ENCODE results near the gene MYO1A. TPM values are rescaled to one million over a fixed set of nuclear protein-coding genes. Genes with fewer than 3 reads are reported as not detected.
"Not testable (repeated sequence)": the region's sequence is repeated elsewhere in the genome, so short reads cannot be mapped to it uniquely, and the experiment has no call there.

The MYO1A gene
- total and polyA plus RNA-seq, 2 donors from 2014 or later: 0.25 to 0.77 TPM

DNA sequence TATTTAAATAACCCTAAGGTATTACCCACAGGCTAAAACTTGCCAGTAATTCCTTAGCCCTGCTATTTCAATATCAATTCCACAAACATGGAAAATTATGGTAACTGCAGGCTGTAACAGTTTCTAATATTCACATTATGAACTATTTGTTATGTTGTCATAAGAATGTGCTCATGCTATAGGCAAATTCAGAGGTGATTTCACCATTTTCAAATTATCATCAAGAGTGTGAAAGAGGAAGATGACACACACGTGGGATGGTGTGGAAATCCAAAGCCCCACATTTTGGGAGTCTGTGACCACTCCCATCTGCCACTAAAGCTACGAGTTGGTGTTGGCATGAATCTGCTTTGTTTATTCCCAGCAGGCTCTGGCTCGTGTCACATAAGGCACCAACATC is 5.9 kb upstream of the MYO1A start:
- Histone ChIP-seq H3K27me3 (ENCODE audit: control insufficient read depth, insufficient read depth, low read length) (no peaks in the 10 kb centered on the region), H3K9ac (ENCODE audit: low read length in 3 of 3) (no peak overlapping the region), H3K9me3 (ENCODE audit: control insufficient read depth in 2 of 3, insufficient read depth in 1 of 3, low read length in 3 of 3) (no peaks in the 10 kb centered on the region), H3K36me3 (ENCODE audit: control insufficient read depth in 2 of 3, insufficient read depth in 3 of 3, low read length in 3 of 3) (peaks cover 0 to 8% (median 0%) of the 10 kb centered on the region in 3 donors), H3K4me3 (ENCODE audit: low read length in 3 of 3) (no peak overlapping the region), H3K27ac (ENCODE audit: low read depth in 2 of 2, low read length in 2 of 2) (no peak overlapping the region), H3K4me1 (ENCODE audit: control insufficient read depth in 2 of 3, insufficient read depth in 2 of 3, low read depth in 1 of 3, low read length in 3 of 3) (no peaks in the 10 kb centered on the region)
- FAIRE-seq: no peak
- TF ChIP-seq CTCF (IDR thresholded peaks at IDR 0.05; ENCODE audit: borderline replicate concordance, extremely low read depth, insufficient read depth): no peak
- no peak for DNase-seq
- intact Hi-C loops (cut with DNase I): no loop called here

DNA sequence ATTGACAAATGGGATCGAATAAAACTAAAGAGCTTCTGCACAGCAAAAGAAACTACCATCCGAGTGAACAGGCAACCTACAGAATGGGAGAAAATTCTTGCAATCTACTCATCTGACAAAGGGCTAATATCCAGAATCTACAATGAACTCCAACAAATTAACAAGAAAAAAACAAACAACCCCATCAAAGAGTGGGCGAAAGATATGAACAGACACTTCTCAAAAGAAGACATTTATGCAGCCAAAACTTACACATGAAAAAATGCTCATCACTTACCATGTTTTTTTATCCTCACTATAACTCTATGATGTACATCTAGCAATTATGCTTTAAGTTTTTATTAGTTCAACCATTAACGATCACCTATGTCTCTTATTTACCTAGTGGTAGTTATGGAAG is 4.0 kb upstream of the MYO1A start:
- FAIRE-seq; intact Hi-C loops (cut with DNase I); H3K27me3 ChIP-seq (ENCODE audit: control insufficient read depth, insufficient read depth, low read length); DNase-seq; H3K4me3 ChIP-seq (ENCODE audit: low read length in 3 of 3); H3K9ac ChIP-seq (ENCODE audit: low read length in 3 of 3); H3K4me1 ChIP-seq (ENCODE audit: control insufficient read depth in 2 of 3, insufficient read depth in 2 of 3, low read depth in 1 of 3, low read length in 3 of 3); H3K36me3 ChIP-seq (ENCODE audit: control insufficient read depth in 2 of 3, insufficient read depth in 3 of 3, low read length in 3 of 3); H3K9me3 ChIP-seq (ENCODE audit: control insufficient read depth in 2 of 3, insufficient read depth in 1 of 3, low read length in 3 of 3); H3K27ac ChIP-seq (ENCODE audit: low read depth in 2 of 2, low read length in 2 of 2): not testable (repeated sequence)

- DNase-seq; H3K27ac ChIP-seq (ENCODE audit: low read depth in 2 of 2, low read length in 2 of 2); H3K4me3 ChIP-seq (ENCODE audit: low read length in 3 of 3); H3K36me3 ChIP-seq (ENCODE audit: control insufficient read depth in 2 of 3, insufficient read depth in 3 of 3, low read length in 3 of 3); FAIRE-seq; H3K4me1 ChIP-seq (ENCODE audit: control insufficient read depth in 2 of 3, insufficient read depth in 2 of 3, low read depth in 1 of 3, low read length in 3 of 3); H3K9ac ChIP-seq (ENCODE audit: low read length in 3 of 3); H3K27me3 ChIP-seq (ENCODE audit: control insufficient read depth, insufficient read depth, low read length); intact Hi-C loops (cut with DNase I); H3K9me3 ChIP-seq (ENCODE audit: control insufficient read depth in 2 of 3, insufficient read depth in 1 of 3, low read length in 3 of 3): not testable (repeated sequence)
Measured at GRCh38 chr12:57053146-57053545, 3.2 kb upstream of the MYO1A start.

DNA sequence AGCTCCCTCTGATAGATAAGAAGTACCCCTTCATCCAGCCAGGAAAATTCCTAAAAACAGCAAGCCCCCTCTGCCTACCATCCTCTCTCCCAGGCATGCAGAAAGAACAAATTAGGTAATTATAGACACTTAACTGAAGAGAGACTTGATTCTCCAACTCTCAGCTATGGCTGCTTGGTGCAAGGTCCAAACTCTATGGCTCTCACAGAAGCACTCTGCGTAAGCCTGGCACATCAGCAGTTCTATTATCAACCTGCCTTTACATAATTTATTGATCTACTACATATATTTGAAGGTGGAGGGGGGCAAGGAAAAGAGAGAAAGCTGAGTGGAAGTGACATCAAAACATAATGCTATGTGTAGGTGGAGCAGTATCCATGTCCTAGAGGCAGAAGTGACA is 1.1 kb upstream of the MYO1A start:
- Histone ChIP-seq H3K36me3 (ENCODE audit: control insufficient read depth in 2 of 3, insufficient read depth in 3 of 3, low read length in 3 of 3) (no peaks in the 10 kb centered on the region), H3K9me3 (ENCODE audit: control insufficient read depth in 2 of 3, insufficient read depth in 1 of 3, low read length in 3 of 3) (no peaks in the 10 kb centered on the region), H3K4me3 (ENCODE audit: low read length in 3 of 3) (no peak overlapping the region), H3K27me3 (ENCODE audit: control insufficient read depth, insufficient read depth, low read length) (no peaks in the 10 kb centered on the region), H3K9ac (ENCODE audit: low read length in 3 of 3) (no peak overlapping the region), H3K27ac (ENCODE audit: low read depth in 2 of 2, low read length in 2 of 2) (no peak overlapping the region), H3K4me1 (ENCODE audit: control insufficient read depth in 2 of 3, insufficient read depth in 2 of 3, low read depth in 1 of 3, low read length in 3 of 3) (no peaks in the 10 kb centered on the region)
- intact Hi-C loops (cut with DNase I): no loop called here
- no peak for DNase-seq
- FAIRE-seq: no peak
- no peak for TF ChIP-seq CTCF (IDR thresholded peaks at IDR 0.05; ENCODE audit: borderline replicate concordance, extremely low read depth, insufficient read depth)

GRCh38 chr12:57049119-57049446 is 846 bp downstream of the MYO1A start:
- H3K4me1 ChIP-seq (ENCODE audit: control insufficient read depth in 2 of 3, insufficient read depth in 2 of 3, low read depth in 1 of 3, low read length in 3 of 3): no peaks in the 10 kb centered on the region
- DNase-seq: no peak
- no peaks in the 10 kb centered on the region for H3K27me3 ChIP-seq (ENCODE audit: control insufficient read depth, insufficient read depth, low read length)
- no peak for TF ChIP-seq CTCF (IDR thresholded peaks at IDR 0.05; ENCODE audit: borderline replicate concordance, extremely low read depth, insufficient read depth)
- H3K27ac ChIP-seq (ENCODE audit: low read depth in 2 of 2, low read length in 2 of 2): no peak overlapping the region
- no peaks in the 10 kb centered on the region for H3K9me3 ChIP-seq (ENCODE audit: control insufficient read depth in 2 of 3, insufficient read depth in 1 of 3, low read length in 3 of 3)
- FAIRE-seq: no peak
- H3K4me3 ChIP-seq (ENCODE audit: low read length in 3 of 3): no peak overlapping the region
- H3K36me3 ChIP-seq (ENCODE audit: control insufficient read depth in 2 of 3, insufficient read depth in 3 of 3, low read length in 3 of 3): no peaks in the 10 kb centered on the region
- H3K9ac ChIP-seq (ENCODE audit: low read length in 3 of 3): no peak overlapping the region
- intact Hi-C loops (cut with DNase I): no loop called here

All from kidney (tissue), 14 donors.